HG03520 (cell line): Measurements from ENCODE around the gene PYHIN1.
A peak's percentile ranks its signal among the peaks of the same experiment; 100 is the strongest.
"Not testable (repeated sequence)": the region's sequence is repeated elsewhere in the genome, so short reads cannot be mapped to it uniquely, and the experiment has no call there.

Source experiments
- ATAC-seq: cut with Tn5 transposase; IDR thresholded peaks from one replicate; pipeline ENCODE4 v1.9.1; 2021; ENCODE audit warnings: mild to moderate bottlenecking, moderate library complexity; ENCODE audit not compliant: unreplicated experiment

The PYHIN1 gene

DNA sequence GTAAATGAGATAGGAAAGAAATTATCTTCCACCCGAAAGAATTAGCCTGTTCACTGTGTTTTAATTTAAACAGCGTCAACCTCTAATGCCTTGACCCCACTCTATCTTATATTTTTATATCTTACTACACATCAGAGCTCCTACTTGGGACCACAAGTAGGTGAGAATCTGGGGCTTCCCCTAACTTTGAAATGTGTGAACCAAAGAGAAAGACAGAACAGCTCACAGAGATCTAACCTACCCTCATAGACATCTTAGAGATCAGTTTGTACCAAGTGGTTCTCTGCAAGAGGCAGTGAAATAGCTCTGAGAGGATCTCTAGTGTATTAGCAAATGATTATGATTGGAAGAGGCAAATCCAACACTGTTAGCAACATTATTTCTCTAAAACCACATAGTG lies 47.4 kb downstream of the PYHIN1 start:
- ATAC-seq: no peak

- ATAC-seq: no peak
These were observed 47.9 kb downstream of the PYHIN1 start for GRCh38 chr1:158979229-158979628.

DNA sequence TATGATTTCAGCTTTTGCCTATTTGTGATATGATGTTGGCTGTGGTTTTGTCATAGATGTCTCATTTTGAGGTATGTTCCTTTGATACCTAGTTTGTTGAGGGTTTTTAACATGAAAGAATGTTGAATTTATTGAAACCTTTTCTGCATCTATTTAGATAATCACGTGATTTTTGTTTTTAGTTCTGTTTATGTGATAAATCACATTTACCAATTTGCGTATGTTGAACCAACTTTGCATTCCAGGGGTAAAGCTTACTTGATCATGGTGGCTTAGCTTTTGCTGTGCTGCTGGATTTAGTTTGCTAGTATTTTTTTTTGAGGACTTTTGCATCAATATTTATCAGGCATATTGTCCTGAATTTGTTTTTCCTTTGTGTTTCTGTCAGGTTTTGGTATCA lies 51.9 kb downstream of the PYHIN1 start:
- ATAC-seq: no peak

DNA sequence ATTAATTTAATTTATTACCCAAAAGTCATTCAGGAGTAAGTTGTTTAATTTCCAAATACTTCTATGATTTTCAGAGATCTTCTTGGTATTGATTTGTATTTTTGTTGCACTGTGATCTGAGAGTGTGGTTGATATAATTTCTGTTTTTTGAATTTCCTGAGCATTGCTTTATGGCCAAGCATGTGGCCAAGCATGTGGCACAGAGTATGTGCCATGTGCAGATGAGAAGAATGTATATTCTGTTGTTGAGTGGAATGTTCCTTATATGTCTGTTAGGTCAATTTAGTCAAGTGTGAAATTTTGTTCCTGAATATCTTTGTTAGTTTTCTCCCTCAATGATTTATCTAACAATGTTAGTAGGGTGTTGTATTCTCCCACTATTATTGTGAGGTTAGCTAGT lies 53.0 kb downstream of the PYHIN1 start:
- ATAC-seq: no peak

DNA sequence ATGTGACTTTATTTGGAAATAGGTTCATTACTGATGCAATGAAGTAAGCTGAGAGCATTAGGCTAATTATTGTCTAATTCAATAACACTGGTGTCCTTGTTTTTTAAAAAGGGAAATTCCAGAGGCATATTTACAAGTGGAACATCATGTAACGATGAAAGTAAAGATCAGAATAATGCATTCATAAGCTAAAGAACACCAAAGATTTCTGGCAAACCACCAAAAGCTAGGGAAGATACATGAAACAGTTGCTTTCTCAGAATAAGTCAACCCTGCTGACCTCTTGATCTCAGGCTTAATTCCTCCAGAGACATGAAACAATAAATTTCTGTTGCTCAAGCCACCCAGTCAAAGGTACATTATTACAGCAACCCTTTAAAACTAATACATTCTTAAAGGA lies 58.1 kb downstream of the PYHIN1 start:
- no peak for ATAC-seq

DNA sequence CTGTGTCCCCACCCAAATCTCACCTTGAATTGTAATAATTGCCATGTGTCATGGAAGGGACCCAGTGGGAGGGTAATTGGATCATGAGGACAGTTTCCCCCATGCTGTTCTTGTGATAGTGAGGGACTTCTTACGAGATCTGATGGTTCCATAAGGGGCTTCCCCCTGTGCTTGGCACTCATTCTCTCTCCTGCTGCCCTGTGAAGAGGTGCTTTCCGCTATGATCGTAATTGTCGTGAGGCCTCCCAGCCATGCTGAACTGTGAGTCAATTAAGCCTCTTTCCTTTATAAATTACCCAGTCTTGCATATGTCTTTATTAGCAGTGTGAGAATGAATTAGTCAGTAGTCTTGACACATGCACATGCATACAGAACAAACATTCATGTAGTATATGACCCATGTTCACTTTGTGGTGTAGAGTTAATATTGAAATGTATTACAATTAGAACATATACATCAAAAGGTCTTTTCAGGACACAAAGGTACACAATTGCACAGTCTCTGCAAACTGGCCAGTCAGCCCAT lies 61.5 kb downstream of the PYHIN1 start:
- ATAC-seq: no peak

DNA sequence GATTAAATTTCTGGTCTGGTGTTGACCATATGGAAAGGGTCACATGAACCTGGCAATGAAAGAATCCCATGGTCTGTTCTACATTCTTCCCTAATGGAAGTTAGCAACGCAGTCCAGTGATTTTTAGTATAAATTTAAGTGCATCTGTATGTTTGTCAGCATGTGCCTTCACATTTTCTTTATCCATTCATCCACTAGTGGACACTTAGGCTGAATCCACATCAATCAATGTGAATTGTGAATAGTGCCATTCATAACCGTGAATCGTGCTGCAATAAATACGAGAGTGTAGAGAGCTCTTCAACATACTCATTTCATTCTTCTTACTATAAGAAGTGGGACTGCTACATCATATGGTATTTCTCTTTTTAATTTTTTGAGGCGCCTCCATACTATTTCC lies 65.6 kb downstream of the PYHIN1 start:
- no peak for ATAC-seq

DNA sequence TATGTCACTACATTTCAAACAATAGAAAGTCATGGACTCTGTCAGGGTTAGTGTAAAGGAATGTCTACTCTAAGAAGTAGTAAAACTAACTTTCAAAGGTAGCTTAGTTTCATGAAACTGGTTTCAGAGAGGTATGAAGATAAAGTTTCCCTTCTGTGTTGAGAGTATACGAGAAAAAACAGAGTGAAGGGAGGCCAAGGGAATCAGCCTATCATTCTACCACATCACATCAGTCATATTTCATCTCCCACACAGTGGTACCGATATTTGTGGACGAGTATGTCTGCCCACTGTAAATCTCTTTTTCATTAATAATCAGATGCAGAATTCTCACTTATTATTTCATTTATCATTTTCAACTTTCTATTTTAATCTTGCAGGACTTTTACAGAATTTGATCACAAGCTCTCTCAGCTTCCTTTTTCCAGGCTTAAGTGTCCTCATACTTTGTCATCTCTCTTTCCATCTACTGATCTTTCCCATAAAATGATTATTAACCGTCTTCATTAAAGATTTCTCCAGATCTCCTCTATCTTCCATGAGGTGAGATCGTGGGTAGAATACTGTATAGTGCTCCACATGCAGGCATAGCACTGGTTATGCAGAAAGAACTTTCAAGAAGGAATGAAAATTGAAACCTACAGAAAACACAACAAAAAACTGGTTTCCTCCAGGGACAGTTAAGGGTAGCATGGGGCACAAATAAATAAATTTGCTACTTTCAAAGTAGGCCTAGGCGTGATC lies 66.9 kb downstream of the PYHIN1 start:
- no peak for ATAC-seq

DNA sequence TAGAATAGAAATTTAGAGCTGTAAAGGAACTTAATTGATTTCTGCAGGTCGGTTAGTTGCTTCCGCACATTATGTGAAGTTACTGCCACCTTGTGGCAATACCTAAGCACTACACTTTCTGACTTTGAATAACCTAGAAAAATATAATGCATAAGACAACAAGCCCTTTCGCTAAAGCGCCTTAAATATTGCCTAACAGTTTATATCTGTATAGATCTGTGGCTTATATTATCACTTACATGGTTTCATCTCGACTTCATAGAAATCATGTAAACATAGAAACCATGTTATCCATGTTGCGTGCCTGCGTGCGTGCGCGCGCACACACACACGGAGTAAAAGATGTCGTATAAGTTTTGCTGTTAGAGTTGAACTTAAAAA lies 67.4 kb downstream of the PYHIN1 start:
- ATAC-seq: no peak

DNA sequence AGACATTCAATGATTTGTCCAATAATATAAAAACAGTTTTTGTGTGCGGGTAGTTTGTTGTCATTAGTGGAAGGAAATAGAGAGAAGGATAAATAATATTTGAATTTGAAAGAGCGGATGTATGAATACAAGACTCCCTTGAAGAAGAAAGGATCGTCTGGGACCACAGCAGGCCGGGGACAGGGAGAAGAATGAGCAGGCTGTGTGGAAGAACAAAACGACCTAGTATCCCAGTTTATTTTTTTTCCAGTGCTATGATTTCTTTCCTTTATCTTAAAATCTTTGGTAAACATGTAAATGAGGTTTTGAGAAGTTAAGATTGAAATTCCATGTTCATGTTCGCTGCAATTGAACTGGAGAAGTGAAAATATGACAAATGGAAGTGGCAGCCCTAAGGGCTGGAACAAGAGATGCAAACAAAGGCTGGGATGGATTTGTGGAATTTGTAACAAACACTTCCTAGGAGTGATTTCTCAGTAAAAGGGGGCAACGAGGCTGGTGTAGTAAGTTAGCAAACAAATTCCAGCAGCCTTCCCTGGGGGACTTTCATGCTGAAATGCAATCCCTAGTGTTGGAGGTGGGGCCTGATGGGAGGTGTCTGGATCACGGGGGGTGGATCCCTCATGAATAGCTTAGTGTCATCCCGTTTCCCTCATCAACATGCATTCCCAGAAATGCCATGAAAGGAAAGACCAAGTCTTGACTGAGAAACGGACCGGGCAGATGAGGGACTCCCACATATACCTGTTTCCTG lies 68.1 kb downstream of the PYHIN1 start:
- ATAC-seq: no peak

- no peak for ATAC-seq
These were observed 68.7 kb downstream of the PYHIN1 start for GRCh38 chr1:159000070-159000409.

DNA sequence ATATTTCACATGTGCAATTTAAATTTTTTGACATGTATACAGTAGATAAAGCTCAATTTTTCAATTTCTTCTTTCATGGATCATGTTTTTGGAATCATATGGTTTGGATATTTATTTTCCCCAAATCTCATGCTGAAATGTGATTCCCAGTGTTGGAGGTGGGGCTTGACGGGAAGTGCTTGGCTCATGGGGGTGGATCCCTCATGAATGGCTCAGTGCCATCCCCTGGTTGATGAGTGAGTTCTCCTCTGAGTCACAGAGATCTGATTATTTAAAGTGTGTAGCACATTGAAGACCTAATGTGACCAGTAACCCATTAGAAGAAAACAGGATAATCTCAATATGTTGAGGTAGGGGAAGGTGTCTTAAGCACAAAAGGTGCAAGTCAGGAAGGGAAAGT lies 69.3 kb downstream of the PYHIN1 start:
- ATAC-seq: no peak

- no peak for ATAC-seq
These were observed 73.8 kb downstream of the PYHIN1 start for GRCh38 chr1:159005161-159005560.

GRCh38 chr1:159005676-159006075 lies 74.3 kb downstream of the PYHIN1 start:
- ATAC-seq: no peak

GRCh38 chr1:159006210-159006807 lies 75.0 kb downstream of the PYHIN1 start:
- ATAC-seq: not testable (repeated sequence)

DNA sequence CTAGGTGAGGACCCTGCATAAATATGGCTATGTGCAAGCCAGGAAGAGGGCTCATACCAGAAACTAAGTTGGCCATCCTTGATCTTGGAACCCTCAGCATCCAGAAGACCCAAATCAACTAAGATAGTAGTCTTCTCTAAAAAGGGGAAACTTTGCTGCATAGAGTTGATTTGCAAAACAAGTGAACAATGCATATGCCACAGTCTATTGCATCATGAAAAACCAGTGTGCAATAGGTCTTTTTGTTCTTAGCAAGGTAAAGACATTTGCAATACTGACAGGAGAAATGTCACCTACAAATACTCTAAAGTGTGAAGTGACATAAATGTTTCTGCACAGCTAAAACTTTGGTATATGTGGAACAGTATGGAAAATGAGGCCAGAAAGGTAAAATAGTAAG lies 76.4 kb downstream of the PYHIN1 start:
- ATAC-seq: no peak

DNA sequence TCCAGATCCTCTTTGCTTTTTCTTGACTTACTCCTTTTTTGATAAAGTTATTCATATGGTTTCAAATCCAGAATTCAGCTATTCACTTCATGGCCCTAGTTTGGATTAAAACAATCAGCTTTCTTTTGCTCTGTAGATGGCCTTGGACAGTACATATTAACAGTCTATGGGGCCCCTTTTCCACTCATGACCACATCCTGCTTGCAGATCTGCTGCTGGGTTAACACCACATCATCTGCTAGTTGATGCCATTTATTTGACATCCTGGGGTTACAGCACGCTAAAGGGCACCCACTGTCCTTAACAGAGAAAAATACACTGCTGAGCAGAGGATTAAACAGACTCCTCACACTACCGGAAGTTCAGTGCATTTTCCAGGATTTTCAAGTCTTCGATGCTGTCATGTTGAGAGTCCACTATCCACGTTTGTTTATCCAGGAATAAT lies 77.4 kb downstream of the PYHIN1 start:
- peak; percentile 64 for ATAC-seq

DNA sequence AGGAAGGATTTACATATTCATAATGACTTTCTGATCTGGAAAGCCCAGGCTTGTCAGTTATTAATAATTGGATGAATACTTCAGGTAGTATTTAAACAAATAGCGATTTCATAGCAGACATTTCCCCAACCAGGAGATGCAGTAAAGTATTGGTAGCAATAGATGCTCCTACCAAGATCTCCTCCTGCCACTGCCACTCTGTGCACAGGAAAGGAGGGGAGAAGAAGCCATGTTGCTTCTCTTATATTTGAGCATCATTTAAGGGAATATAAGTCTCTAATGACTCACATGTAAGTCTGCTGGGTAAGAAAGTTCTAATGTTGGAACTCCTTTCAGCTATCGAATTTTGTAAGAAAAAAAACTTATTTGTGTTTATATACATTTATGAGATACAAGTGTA lies 77.9 kb downstream of the PYHIN1 start:
- ATAC-seq: no peak

DNA sequence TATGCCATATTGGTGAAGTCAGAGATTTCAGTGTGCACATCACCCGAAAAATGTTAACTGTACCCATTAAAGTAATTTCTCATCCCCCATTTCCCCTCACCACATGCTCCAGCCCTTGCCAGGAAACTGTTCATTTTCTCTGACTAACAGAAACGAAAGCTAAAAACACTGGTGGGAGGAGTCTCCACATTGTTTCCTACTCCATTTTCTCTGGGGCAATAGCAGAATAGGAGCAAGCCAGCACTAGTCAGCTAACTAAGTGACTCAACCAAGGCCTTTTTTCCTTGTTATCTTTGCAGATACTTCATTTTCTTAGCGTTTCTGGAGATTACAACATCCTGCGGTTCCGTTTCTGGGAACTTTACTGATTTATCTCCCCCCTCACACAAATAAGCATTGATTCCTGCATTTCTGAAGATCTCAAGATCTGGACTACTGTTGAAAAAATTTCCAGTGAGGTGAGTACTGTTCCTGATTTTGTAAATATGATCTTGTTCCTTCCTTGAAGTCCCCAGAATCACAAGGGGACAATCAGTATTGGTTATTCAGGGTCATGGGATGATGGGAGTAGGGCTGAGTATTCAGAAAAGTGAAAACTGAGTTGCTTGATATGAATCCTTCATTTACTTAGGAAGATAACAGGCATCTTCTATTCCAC lies 78.5 kb downstream of the PYHIN1 start, which contains the start of gene IFI16:
Gene IFI16 (plus strand): TSS at position 204 of the 658 bp plus-strand sequence. CDS start 4,774 bp downstream, outside the sequence.
- ATAC-seq: peak; percentile 53

- ATAC-seq: no peak
These were observed 79.0 kb downstream of the PYHIN1 start for GRCh38 chr1:159010391-159010790.

GRCh38 chr1:159011001-159011400 lies 79.6 kb downstream of the PYHIN1 start:
- ATAC-seq: not testable (repeated sequence)
